Panc1 (cell line): Measurements from ENCODE around the gene PPP1R1C. TPM values are rescaled to one million over a fixed set of nuclear protein-coding genes. Genes with fewer than 3 reads are reported as not detected.

ENCODE experiments used
- ATAC-seq: fragments of 200-7000 bp; cut with Tn5 transposase; 2 replicates; pipeline ENCODE4 v1.9.1; 2020; ENCODE audit warnings: mild to moderate bottlenecking, moderate library complexity
- BruUV-seq: library from RNA; stranded (reverse); fragments of 400-500 nt; replicated peaks from 2 replicates; lab custom pipeline; 2021; lab: Mats Ljungman, UMichigan
- CTCF ChIA-PET: fragments of 300-600 bp; sonication (Branson Sonifier 250); formaldehyde crosslinking; loops from one replicate; lab custom pipeline; 2022; ENCODE audit warnings: antibody characterized with exemption; lab: Charles Lee
- POLR2A ChIA-PET: fragments of 300-600 bp; sonication (Branson Sonifier 250); formaldehyde crosslinking; loops from one replicate; lab custom pipeline; 2022; ENCODE audit warnings: antibody characterized with exemption; lab: Charles Lee
- DNase-seq: peaks from one replicate; pipeline ENCODE4 v3.0.0-alpha.2; 2010; ENCODE audit warnings: low read depth, low spot score
- H3K27ac ChIP-seq: 2 replicates; pipeline ENCODE4 v1.5.1; 2011; ENCODE audit warnings: mild to moderate bottlenecking, low read length, inconsistent platforms
- H3K27me3 ChIP-seq: fragments of 200-500 bp; sonication (Bioruptor generic); 2 replicates; pipeline ENCODE4 v1.6.0; 2014; ENCODE audit warnings: low read length, inconsistent platforms; ENCODE audit not compliant: control insufficient read depth, insufficient read depth
- H3K36me3 ChIP-seq: fragments of 200-500 bp; sonication (Bioruptor generic); 2 replicates; pipeline ENCODE4 v1.5.1; 2014; ENCODE audit warnings: inconsistent platforms, mild to moderate bottlenecking, low read length, moderate library complexity; ENCODE audit not compliant: control insufficient read depth, insufficient read depth
- H3K4me1 ChIP-seq: 2 replicates; pipeline ENCODE4 v1.5.1; 2011; ENCODE audit warnings: inconsistent platforms, mild to moderate bottlenecking, low read length, moderate library complexity; ENCODE audit not compliant: control insufficient read depth, insufficient read depth
- H3K4me3 ChIP-seq, 2 experiments: 2 replicates each; pipeline ENCODE4 v1.5.1; 2011 to 2012; ENCODE audit warnings: low read depth in 2 of 2, low read length in 2 of 2, mild to moderate bottlenecking in 2 of 2, inconsistent platforms in 1 of 2, moderate library complexity in 1 of 2
- H3K9me3 ChIP-seq: fragments of 200-500 bp; sonication (Bioruptor generic); 2 replicates; pipeline ENCODE4 v1.5.1; 2014; ENCODE audit warnings: low read depth, mild to moderate bottlenecking, inconsistent platforms, low read length, moderate library complexity; ENCODE audit not compliant: control insufficient read depth, insufficient read depth
- POLR2AphosphoS5 ChIP-seq: IDR thresholded peaks from 2 replicates; pipeline ENCODE4 v1.6.1; 2012; ENCODE audit warnings: mild to moderate bottlenecking, low read depth, low read length, moderate library complexity
- REST ChIP-seq, 2 experiments: IDR thresholded peaks; 2 replicates each; pipeline ENCODE4 v1.6.1; 2011 to 2012; ENCODE audit warnings: low read depth in 2 of 2, control low read depth in 1 of 2, low read length in 1 of 2, mild to moderate bottlenecking in 1 of 2, moderate library complexity in 1 of 2; ENCODE audit not compliant: insufficient read depth in 1 of 2
- SIN3A ChIP-seq: IDR thresholded peaks from 2 replicates; pipeline ENCODE4 v1.6.1; 2012; ENCODE audit warnings: low read depth, mild to moderate bottlenecking, low read length, moderate library complexity, borderline replicate concordance; ENCODE audit not compliant: insufficient read depth
- TCF7L2 ChIP-seq: IDR thresholded peaks from 2 replicates; pipeline ENCODE4 v1.6.1; 2011; ENCODE audit warnings: mild to moderate bottlenecking, low read depth, low read length, inconsistent platforms
- in situ Hi-C: cut with HindIII; loops from 2 replicates; pipeline ENCODE4 v1.10.0; 2016; ENCODE audit warnings: low sequenced_read_pairs, low pct_unique_long_range_greater_than_20kb
- intact Hi-C: fragments of 100-400 bp; cut with micrococcal nuclease; formaldehyde crosslinking; loops from one replicate; pipeline ENCODE4 v1.10.0; 2022; ENCODE audit not compliant: unreplicated experiment
- total RNA-seq: library from RNA; stranded (reverse); gene quantifications from one replicate; pipeline ENCODE4 v1.2.1, GENCODE V29; 2021; ENCODE audit not compliant: unreplicated experiment
- TF ChIP-seq, protein P1 (sequence below): fragments of 450-650 bp; IDR thresholded peaks from 2 replicates; pipeline ENCODE4 v1.5.1; 2017; ENCODE audit warnings: mild to moderate bottlenecking

PPP1R1C gene
- total RNA-seq, 1 experiment from 2014 or later: 2.6 TPM

GRCh38 chr2:182047544-182047943 lies 61.9 kb downstream of the PPP1R1C start:
- no peaks in the 10 kb centered on the region for H3K27me3 ChIP-seq
- no peaks in the 10 kb centered on the region for H3K9me3 ChIP-seq
- no TSS peak for BruUV-seq
- DNase-seq: no peak
- no peak for ATAC-seq
- no peaks in the 10 kb centered on the region for H3K4me1 ChIP-seq
- H3K36me3 ChIP-seq: no peaks in the 10 kb centered on the region
- POLR2A ChIA-PET: no interaction called here
- TF ChIP-seq TCF7L2 (no peak), POLR2AphosphoS5 (no peak), SIN3A (no peak), REST (IDR thresholded peaks at IDR 0.05; ENCODE audit: insufficient read depth in 1 of 2, low read depth in 2 of 2, low read length in 1 of 2) (no peak)
- TF ChIP-seq, protein P1, sequence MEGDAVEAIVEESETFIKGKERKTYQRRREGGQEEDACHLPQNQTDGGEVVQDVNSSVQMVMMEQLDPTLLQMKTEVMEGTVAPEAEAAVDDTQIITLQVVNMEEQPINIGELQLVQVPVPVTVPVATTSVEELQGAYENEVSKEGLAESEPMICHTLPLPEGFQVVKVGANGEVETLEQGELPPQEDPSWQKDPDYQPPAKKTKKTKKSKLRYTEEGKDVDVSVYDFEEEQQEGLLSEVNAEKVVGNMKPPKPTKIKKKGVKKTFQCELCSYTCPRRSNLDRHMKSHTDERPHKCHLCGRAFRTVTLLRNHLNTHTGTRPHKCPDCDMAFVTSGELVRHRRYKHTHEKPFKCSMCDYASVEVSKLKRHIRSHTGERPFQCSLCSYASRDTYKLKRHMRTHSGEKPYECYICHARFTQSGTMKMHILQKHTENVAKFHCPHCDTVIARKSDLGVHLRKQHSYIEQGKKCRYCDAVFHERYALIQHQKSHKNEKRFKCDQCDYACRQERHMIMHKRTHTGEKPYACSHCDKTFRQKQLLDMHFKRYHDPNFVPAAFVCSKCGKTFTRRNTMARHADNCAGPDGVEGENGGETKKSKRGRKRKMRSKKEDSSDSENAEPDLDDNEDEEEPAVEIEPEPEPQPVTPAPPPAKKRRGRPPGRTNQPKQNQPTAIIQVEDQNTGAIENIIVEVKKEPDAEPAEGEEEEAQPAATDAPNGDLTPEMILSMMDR: no peak
- H3K27ac ChIP-seq: no peak overlapping the region
- CTCF ChIA-PET: no interaction called here
- in situ Hi-C loops (no loop called here), intact Hi-C loops (no loop called here)
- no peak overlapping the region for H3K4me3 ChIP-seq

GRCh38 chr2:182048088-182048487 lies 62.4 kb downstream of the PPP1R1C start:
- H3K4me3 ChIP-seq: no peak overlapping the region
- H3K27ac ChIP-seq: no peak overlapping the region
- ATAC-seq (no peak), DNase-seq (no peak)
- CTCF ChIA-PET: no interaction called here
- POLR2A ChIA-PET: interaction anchor here (0.6 kb wide), 1 partner anchor 35 kb away, joined by 3 read pairs; no protein-coding TSS in a partner anchor
- intact Hi-C loops: no loop called here
- no peaks in the 10 kb centered on the region for H3K4me1 ChIP-seq
- in situ Hi-C loops: no loop called here
- TF ChIP-seq POLR2AphosphoS5 (no peak), REST (IDR thresholded peaks at IDR 0.05; ENCODE audit: insufficient read depth in 1 of 2, low read depth in 2 of 2, low read length in 1 of 2) (no peak), TCF7L2 (no peak), SIN3A (no peak)
- TF ChIP-seq, protein P1: no peak
- H3K36me3 ChIP-seq: no peaks in the 10 kb centered on the region
- H3K27me3 ChIP-seq: no peaks in the 10 kb centered on the region
- no peaks in the 10 kb centered on the region for H3K9me3 ChIP-seq
- BruUV-seq: no TSS peak
